H9 (cell line): ENCODE results near the gene BDH1. TPM values are rescaled to one million over a fixed set of nuclear protein-coding genes. Genes with fewer than 3 reads are reported as not detected.

ENCODE experiments used
- DNase-seq: peaks from one replicate; pipeline ENCODE4 v3.0.0-alpha.2; 2017
- H2AFZ ChIP-seq: one replicate; pipeline ENCODE4 v1.6.1; 2013; ENCODE audit warnings: mild to moderate bottlenecking, low read length, control low read depth, moderate library complexity
- H2AK5ac ChIP-seq: 2 replicates; pipeline ENCODE4 v1.6.1; 2013; ENCODE audit warnings: low read length, control low read depth, mixed read lengths; ENCODE audit not compliant: insufficient read length
- H2BK120ac ChIP-seq: one replicate; pipeline ENCODE4 v1.6.1; 2013; ENCODE audit warnings: low read depth, mild to moderate bottlenecking, low read length, control low read depth, inconsistent platforms; ENCODE audit not compliant: poor library complexity, severe bottlenecking
- H2BK12ac ChIP-seq: 2 replicates; pipeline ENCODE4 v1.6.1; 2013; ENCODE audit warnings: low read length, control low read depth, mixed read lengths, low read depth; ENCODE audit not compliant: insufficient read length
- H2BK15ac ChIP-seq: 2 replicates; pipeline ENCODE4 v1.6.1; 2013; ENCODE audit warnings: low read depth, low read length, control low read depth
- H2BK20ac ChIP-seq: one replicate; pipeline ENCODE4 v1.6.1; 2013; ENCODE audit warnings: low read depth, mild to moderate bottlenecking, low read length, control low read depth, inconsistent platforms; ENCODE audit not compliant: poor library complexity, severe bottlenecking
- H2BK5ac ChIP-seq: 2 replicates; pipeline ENCODE4 v1.6.1; 2013; ENCODE audit warnings: low read length, control low read depth, mixed read lengths; ENCODE audit not compliant: insufficient read length
- H3K14ac ChIP-seq: 2 replicates; pipeline ENCODE4 v1.6.1; 2013; ENCODE audit warnings: low read length, control low read depth; ENCODE audit not compliant: insufficient read depth
- H3K18ac ChIP-seq: 2 replicates; pipeline ENCODE4 v1.6.1; 2013; ENCODE audit warnings: low read depth, mild to moderate bottlenecking, mixed read lengths, low read length, control low read depth; ENCODE audit not compliant: insufficient read length
- H3K23ac ChIP-seq: 2 replicates; pipeline ENCODE4 v1.6.1; 2013; ENCODE audit warnings: low read length, control low read depth, mixed read lengths, low read depth; ENCODE audit not compliant: insufficient read length
- H3K23me2 ChIP-seq: 2 replicates; pipeline ENCODE4 v1.6.1; 2013; ENCODE audit warnings: low read depth, mild to moderate bottlenecking, mixed read lengths, low read length, control low read depth; ENCODE audit not compliant: insufficient read length, poor library complexity, severe bottlenecking
- H3K27ac ChIP-seq: 2 replicates; pipeline ENCODE4 v1.5.1; 2013; ENCODE audit warnings: low read length, control low read depth, mixed read lengths, low read depth; ENCODE audit not compliant: insufficient read length
- H3K27me3 ChIP-seq: 2 replicates; pipeline ENCODE4 v1.6.1; 2013; ENCODE audit warnings: low read length, control low read depth, inconsistent platforms; ENCODE audit not compliant: insufficient read depth
- H3K4ac ChIP-seq: 2 replicates; pipeline ENCODE4 v1.6.1; 2013; ENCODE audit warnings: low read depth, mild to moderate bottlenecking, control low read depth, inconsistent platforms, low read length, moderate library complexity
- H3K4me1 ChIP-seq: 2 replicates; pipeline ENCODE4 v1.6.1; 2013; ENCODE audit warnings: low read length, control low read depth, inconsistent platforms; ENCODE audit not compliant: insufficient read depth
- H3K4me2 ChIP-seq: 2 replicates; pipeline ENCODE4 v1.6.1; 2013; ENCODE audit warnings: low read length, control low read depth, mixed read lengths; ENCODE audit not compliant: insufficient read length, insufficient read depth
- H3K56ac ChIP-seq: 2 replicates; pipeline ENCODE4 v1.6.1; 2013; ENCODE audit warnings: low read depth, mild to moderate bottlenecking, mixed read lengths, low read length, control low read depth; ENCODE audit not compliant: insufficient read length
- H3K79me1 ChIP-seq: 2 replicates; pipeline ENCODE4 v1.6.1; 2013; ENCODE audit warnings: low read depth, mild to moderate bottlenecking, moderate library complexity, low read length, control low read depth, inconsistent platforms; ENCODE audit not compliant: insufficient read depth, poor library complexity, severe bottlenecking
- H3K79me2 ChIP-seq: 2 replicates; pipeline ENCODE4 v1.6.1; 2013; ENCODE audit warnings: low read length, control low read depth, inconsistent platforms; ENCODE audit not compliant: insufficient read depth
- H3K9ac ChIP-seq: 2 replicates; pipeline ENCODE4 v1.6.1; 2013; ENCODE audit warnings: low read length, control low read depth, mixed read lengths; ENCODE audit not compliant: insufficient read length; ENCODE audit errors: extremely low read depth
- H3K9me3 ChIP-seq: one replicate; pipeline ENCODE4 v1.6.1; 2013; ENCODE audit warnings: low read depth, low read length, inconsistent platforms; ENCODE audit not compliant: control insufficient read depth
- H3T11ph ChIP-seq: one replicate; pipeline ENCODE4 v1.6.1; 2013; ENCODE audit warnings: mild to moderate bottlenecking, low read length, control low read depth, inconsistent platforms
- H4K20me1 ChIP-seq: one replicate; pipeline ENCODE4 v1.6.1; 2013; ENCODE audit not compliant: control insufficient read depth, insufficient read length, insufficient read depth
- H4K5ac ChIP-seq: 2 replicates; pipeline ENCODE4 v1.6.1; 2013; ENCODE audit warnings: low read depth, mild to moderate bottlenecking, mixed read lengths, low read length, control low read depth; ENCODE audit not compliant: insufficient read length
- H4K8ac ChIP-seq: replicated peaks from 2 replicates; pipeline ENCODE4 v1.6.1; 2013; ENCODE audit warnings: low read length, control low read depth, mixed read lengths, low read depth; ENCODE audit not compliant: insufficient read length
- H4K91ac ChIP-seq: 2 replicates; pipeline ENCODE4 v1.6.1; 2013; ENCODE audit warnings: low read depth, mild to moderate bottlenecking, moderate library complexity, mixed read lengths, low read length, control low read depth; ENCODE audit not compliant: insufficient read length
- H3K27ac Mint-ChIP-seq, 3 experiments: 2 replicates in 2 of 3; 3 replicates in 1 of 3; pipeline ENCODE4 v1.8.0; 2020 to 2021; ENCODE audit warnings: mixed read lengths in 3 of 3, mild to moderate bottlenecking in 1 of 3, moderate library complexity in 1 of 3
- H3K27me3 Mint-ChIP-seq: 2 replicates; pipeline ENCODE4 v1.8.0; 2021; ENCODE audit warnings: low read depth, mild to moderate bottlenecking, moderate library complexity, mixed read lengths
- H3K36me3 Mint-ChIP-seq, 3 experiments: 2 replicates in 2 of 3; 3 replicates in 1 of 3; pipeline ENCODE4 v1.8.0; 2020 to 2021; ENCODE audit warnings: low read depth in 3 of 3, mixed read lengths in 3 of 3; ENCODE audit not compliant: insufficient read depth in 1 of 3
- H3K4me1 Mint-ChIP-seq, 2 experiments: 2 replicates each; pipeline ENCODE4 v1.8.0; 2020; ENCODE audit warnings: mixed read lengths in 2 of 2
- H3K4me3 Mint-ChIP-seq, 2 experiments: 2 replicates in 1 of 2; 3 replicates in 1 of 2; pipeline ENCODE4 v1.8.0; 2020 to 2021; ENCODE audit warnings: mild to moderate bottlenecking in 2 of 2, mixed read lengths in 2 of 2, moderate library complexity in 1 of 2
- H3K9me3 Mint-ChIP-seq, 2 experiments: 2 replicates in 1 of 2; 3 replicates in 1 of 2; pipeline ENCODE4 v1.8.0; 2020; ENCODE audit warnings: mild to moderate bottlenecking in 2 of 2, mixed read lengths in 2 of 2, moderate library complexity in 1 of 2
- CTCF ChIP-seq: fragments of 200-600 bp; sonication (generic); conservative IDR thresholded peaks from 3 replicates; pipeline ENCODE4 v1.8.0; 2021; ENCODE audit warnings: antibody characterized with exemption, mild to moderate bottlenecking
- WGBS: extraction: QIAGEN DNeasy Blood & Tissue Kit; methylation state at CpG from one replicate; pipeline ENCODE4 v1.1.7; 2013; ENCODE audit warnings: missing lambda C conversion rate, low lambda C conversion rate, mixed read lengths; ENCODE audit not compliant: insufficient read length; ENCODE audit errors: extremely low coverage; 5-methylcytosine and 5-hydroxymethylcytosine counted together
- total RNA-seq: library from RNA; stranded (reverse); gene quantifications from 2 replicates; pipeline ENCODE4 v1.2.1, GENCODE V29; 2021

The BDH1 gene
- total RNA-seq, 1 experiment from 2014 or later: 23.8 TPM

GRCh38 chr3:197460002-197460401 lies 95.8 kb downstream of the BDH1 start:
- H3K27ac ChIP-seq: no peak overlapping the region
- no peaks in the 10 kb centered on the region for H3K9me3 ChIP-seq
- no peak overlapping the region for H3K18ac ChIP-seq
- Mint-ChIP-seq H3K4me3 (no peak overlapping the region), H3K36me3 (no peaks in the 10 kb centered on the region; a peak in 1 of 7 replicates), H3K27me3 (peaks cover 19% of the 10 kb centered on the region), H3K9me3 (no peaks in the 10 kb centered on the region), H3K4me1 (peaks cover 19 to 20% of the 10 kb centered on the region in 2 experiments), H3K27ac (no peak overlapping the region)
- no peak overlapping the region for H3K23ac ChIP-seq
- TF ChIP-seq CTCF: no peak
- H3K4me1 ChIP-seq: no peaks in the 10 kb centered on the region
- DNase-seq: no peak
- no peak overlapping the region for H3T11ph ChIP-seq
- no peak overlapping the region for H2BK20ac ChIP-seq
- H2BK15ac ChIP-seq: no peak overlapping the region
- no peak overlapping the region for H2AFZ ChIP-seq
- H3K79me2 ChIP-seq: no peaks in the 10 kb centered on the region
- H3K27me3 ChIP-seq: no peaks in the 10 kb centered on the region; the same call in 1 of the 2 replicates
- H3K23me2 ChIP-seq: peaks cover 9% of the 10 kb centered on the region
- H3K56ac ChIP-seq: no peak overlapping the region
- H3K79me1 ChIP-seq: no peaks in the 10 kb centered on the region
- H3K9ac ChIP-seq: no peak overlapping the region
- no peak overlapping the region for H4K5ac ChIP-seq
- no peak overlapping the region for H2BK12ac ChIP-seq
- no peak overlapping the region for H3K14ac ChIP-seq
- no peak overlapping the region for H3K4me2 ChIP-seq
- no peak overlapping the region for H4K91ac ChIP-seq
- H2BK120ac ChIP-seq: no peak overlapping the region
- WGBS: no CpG with 5 or more reads among the region's 13 CpGs
- no peak overlapping the region for H4K8ac ChIP-seq
- H4K20me1 ChIP-seq: no peaks in the 10 kb centered on the region
- no peak overlapping the region for H3K4ac ChIP-seq
- no peak overlapping the region for H2AK5ac ChIP-seq
- no peak overlapping the region for H2BK5ac ChIP-seq

Other genes starting within 250 kb of the BDH1 start
- gene RUBCN, start 180.9 kb upstream of the BDH1 start, total RNA-seq: 17.7 and 18.7 TPM in 2 replicates
- 19.4 and 21.2 TPM in 2 replicates for gene FYTTD1, start 193.9 kb upstream of the BDH1 start, total RNA-seq
- gene LRCH3, start 235.3 kb upstream of the BDH1 start, total RNA-seq: 54.7 and 56.4 TPM in 2 replicates